Spleen (tissue), 7 donors: ENCODE data around the gene POFUT1.

Experiments used
- POLR2A ChIP-seq, 3 donors: fragments of 450-650 bp; IDR thresholded peaks; one replicate each; pipeline ENCODE4 v1.5.1; 2017; ENCODE audit warnings: antibody characterized with exemption in 3 of 3, mild to moderate bottlenecking in 1 of 3
- POLR2AphosphoS5 ChIP-seq, 3 donors: sonication (generic); formaldehyde crosslinking; IDR thresholded peaks; one replicate each; pipeline ENCODE4 v1.5.1; 2017; ENCODE audit warnings: antibody characterized with exemption in 3 of 3
- TF ChIP-seq, protein P1 (sequence below), 11 experiments: fragments of 200-600 bp in 7 of 11; fragments of 450-650 bp in 4 of 11; sonication (generic) in 4 of 11; IDR thresholded peaks in 8 of 11; conservative IDR thresholded peaks in 3 of 11; 1 replicate in 7 of 11; 2 replicates in 4 of 11; pipeline versions ENCODE4 v1.4.0 to v1.8.0; 2016 to 2021; ENCODE audit warnings: antibody characterized with exemption in 11 of 11, inconsistent platforms in 4 of 11, mild to moderate bottlenecking in 1 of 11
- donor health status: DM: no; HTN: no; CAD: no; lungs with moderate emphysema.
- donor health status: DM: no; HTN: no; CAD: no.
- donor health status: DM: no; HTN: no; CAD: no.

- TF ChIP-seq, protein P1, sequence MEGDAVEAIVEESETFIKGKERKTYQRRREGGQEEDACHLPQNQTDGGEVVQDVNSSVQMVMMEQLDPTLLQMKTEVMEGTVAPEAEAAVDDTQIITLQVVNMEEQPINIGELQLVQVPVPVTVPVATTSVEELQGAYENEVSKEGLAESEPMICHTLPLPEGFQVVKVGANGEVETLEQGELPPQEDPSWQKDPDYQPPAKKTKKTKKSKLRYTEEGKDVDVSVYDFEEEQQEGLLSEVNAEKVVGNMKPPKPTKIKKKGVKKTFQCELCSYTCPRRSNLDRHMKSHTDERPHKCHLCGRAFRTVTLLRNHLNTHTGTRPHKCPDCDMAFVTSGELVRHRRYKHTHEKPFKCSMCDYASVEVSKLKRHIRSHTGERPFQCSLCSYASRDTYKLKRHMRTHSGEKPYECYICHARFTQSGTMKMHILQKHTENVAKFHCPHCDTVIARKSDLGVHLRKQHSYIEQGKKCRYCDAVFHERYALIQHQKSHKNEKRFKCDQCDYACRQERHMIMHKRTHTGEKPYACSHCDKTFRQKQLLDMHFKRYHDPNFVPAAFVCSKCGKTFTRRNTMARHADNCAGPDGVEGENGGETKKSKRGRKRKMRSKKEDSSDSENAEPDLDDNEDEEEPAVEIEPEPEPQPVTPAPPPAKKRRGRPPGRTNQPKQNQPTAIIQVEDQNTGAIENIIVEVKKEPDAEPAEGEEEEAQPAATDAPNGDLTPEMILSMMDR (IDR thresholded peaks at IDR 0.05 in 8 of 11, conservative IDR thresholded peaks at IDR 0.05 in 3 of 11) = no peak
- no peak for TF ChIP-seq POLR2A (IDR thresholded peaks at IDR 0.05)
- no peak for TF ChIP-seq POLR2AphosphoS5 (IDR thresholded peaks at IDR 0.05)
Observed at GRCh38 chr20:32227744-32228688, 20.3 kb downstream of the POFUT1 start.
